Measurements from ENCODE around the gene AKAIN1.

- TF ChIP-seq GLIS3 (CRISPR knock-in tag; IDR thresholded peaks at IDR 0.05) (no peak), ZNF8 (CRISPR knock-in tag; IDR thresholded peaks at IDR 0.05) (no peak), TCF4 (CRISPR knock-in tag; IDR thresholded peaks at IDR 0.05; ENCODE audit: borderline replicate concordance) (no peak), RARB (CRISPR knock-in tag; IDR thresholded peaks at IDR 0.05) (no peak), CREB5 (CRISPR knock-in tag; IDR thresholded peaks at IDR 0.05; ENCODE audit: low read depth) (no peak), ZFP30 (CRISPR knock-in tag; IDR thresholded peaks at IDR 0.05) (no peak), CSDC2 (CRISPR knock-in tag; IDR thresholded peaks at IDR 0.05) (no peak), SNAI2 (CRISPR knock-in tag; IDR thresholded peaks at IDR 0.05) (no peak), ZFP3 (CRISPR knock-in tag; IDR thresholded peaks at IDR 0.05) (no peak), BACH2 (CRISPR knock-in tag; IDR thresholded peaks at IDR 0.05; ENCODE audit: borderline replicate concordance) (no peak), TSHZ2 (CRISPR knock-in tag; IDR thresholded peaks at IDR 0.05) (no peak), OSR1 (CRISPR knock-in tag; IDR thresholded peaks at IDR 0.05) (no peak), PATZ1 (CRISPR knock-in tag; IDR thresholded peaks at IDR 0.05; ENCODE audit: borderline replicate concordance) (no peak)
Observed at GRCh38 chr18:5180254-5180653, 16.8 kb downstream of the AKAIN1 start.

Measured in SK-N-SH treated with all-trans-retinoic acid at 6 μM for 48 hours (cell line).